Activated T-cell treated with anti-CD3 and anti-CD28 coated beads, Interleukin-2, amount 50 U/mL, for 72 hours (primary cell): ENCODE measurements around the gene CARD14. TPM values are rescaled to one million over a fixed set of nuclear protein-coding genes. Genes with fewer than 3 reads are reported as not detected.
"Not testable (repeated sequence)": the region's sequence is repeated elsewhere in the genome, so short reads cannot be mapped to it uniquely, and the experiment has no call there.

Source experiments
- ATAC-seq, 2 donors: fragments of 150-1000 bp; cut with Tn5 transposase; replicated peaks in 1 of 2; 2 replicates each; pipeline ENCODE4 v1.10.0; 2021; ENCODE audit warnings: moderate library complexity in 2 of 2, mild to moderate bottlenecking in 1 of 2
- DNase-seq, 2 donors: peaks; one replicate each; pipeline ENCODE4 v3.0.0; 2021 to 2022; ENCODE audit warnings: mixed read lengths in 1 of 2
- H3K27ac Mint-ChIP-seq: one replicate; pipeline ENCODE4 v1.8.0; 2022; ENCODE audit warnings: mild to moderate bottlenecking, moderate library complexity, mixed read lengths
- H3K27me3 Mint-ChIP-seq: one replicate; pipeline ENCODE4 v1.8.0; 2022; ENCODE audit warnings: low read depth, mixed read lengths
- H3K36me3 Mint-ChIP-seq, 2 donors: one replicate each; pipeline ENCODE4 v1.8.0; 2022; ENCODE audit warnings: mixed read lengths in 2 of 2, mild to moderate bottlenecking in 1 of 2; ENCODE audit not compliant: insufficient read depth in 2 of 2
- H3K4me1 Mint-ChIP-seq: one replicate; pipeline ENCODE4 v1.8.0; 2022; ENCODE audit warnings: low read depth, mixed read lengths
- H3K4me3 Mint-ChIP-seq, 2 donors: one replicate each; pipeline ENCODE4 v1.8.0; 2022; ENCODE audit warnings: mild to moderate bottlenecking in 2 of 2, mixed read lengths in 2 of 2, moderate library complexity in 2 of 2
- H3K9me3 Mint-ChIP-seq, 2 donors: one replicate each; pipeline ENCODE4 v1.8.0; 2022; ENCODE audit warnings: mixed read lengths in 2 of 2
- total RNA-seq, 2 donors: library from RNA; stranded (reverse); gene quantifications; one replicate each; pipeline ENCODE4 v1.2.3, GENCODE V29; 2022

CARD14 gene
- total RNA-seq, 2 donors from 2014 or later = 0.39 TPM; not detected in 1

GRCh38 chr17:80232438-80232837 is 62.6 kb downstream of the CARD14 start:
- no peaks in the 10 kb centered on the region for H3K27me3 Mint-ChIP-seq
- DNase-seq (no peak), ATAC-seq (no peak)
- no peak overlapping the region for H3K27ac Mint-ChIP-seq
- H3K4me3 Mint-ChIP-seq = no peak overlapping the region
- peaks cover 12 to 17% of the 10 kb centered on the region in 2 donors for H3K9me3 Mint-ChIP-seq
- no peaks in the 10 kb centered on the region for H3K4me1 Mint-ChIP-seq
- H3K36me3 Mint-ChIP-seq = peaks cover 18 to 36% of the 10 kb centered on the region in 2 donors

DNA sequence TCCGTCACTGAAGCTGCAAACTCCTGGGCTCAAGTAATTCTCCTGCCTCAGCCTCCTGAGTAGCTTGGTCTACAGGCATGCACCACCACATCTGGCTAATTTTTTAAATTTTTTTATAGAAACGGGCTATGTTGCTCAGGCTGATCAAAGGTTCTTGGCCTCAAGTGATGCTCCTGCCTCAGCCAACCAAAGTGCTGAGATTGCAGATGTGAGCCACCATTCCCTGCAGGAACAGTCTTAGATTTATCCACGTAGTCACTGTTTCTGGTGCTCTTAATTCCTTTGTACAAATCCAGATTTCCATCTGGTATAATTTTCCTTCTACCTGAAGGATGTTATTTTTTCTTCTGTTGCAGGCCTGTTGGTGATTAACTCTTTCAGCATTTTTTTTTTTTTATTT is 63.4 kb downstream of the CARD14 start:
- Mint-ChIP-seq H3K4me1 (no peaks in the 10 kb centered on the region), H3K36me3 (peaks cover 18 to 36% of the 10 kb centered on the region in 2 donors), H3K27me3 (no peaks in the 10 kb centered on the region), H3K9me3 (peaks cover 12 to 17% of the 10 kb centered on the region in 2 donors), H3K27ac (no peak overlapping the region), H3K4me3 (no peak overlapping the region)
- ATAC-seq = no peak
- no peak for DNase-seq

GRCh38 chr17:80236911-80237310 is 67.1 kb downstream of the CARD14 start:
- Mint-ChIP-seq H3K4me1 (no peaks in the 10 kb centered on the region), H3K27me3 (no peaks in the 10 kb centered on the region), H3K4me3 (no peak overlapping the region), H3K27ac (no peak overlapping the region), H3K36me3 (peaks cover 13 to 24% of the 10 kb centered on the region in 2 donors), H3K9me3 (peaks cover 7 to 12% of the 10 kb centered on the region in 2 donors)
- DNase-seq (no peak), ATAC-seq (no peak)

- Mint-ChIP-seq H3K4me1 (no peaks in the 10 kb centered on the region), H3K4me3 (no peak overlapping the region), H3K27me3 (no peaks in the 10 kb centered on the region), H3K9me3 (peaks cover 6 to 11% of the 10 kb centered on the region in 2 donors), H3K27ac (no peak overlapping the region), H3K36me3 (peaks cover 13 to 21% of the 10 kb centered on the region in 2 donors)
- no peak for DNase-seq
- ATAC-seq = no peak
Measured at GRCh38 chr17:80237386-80237785, 67.6 kb downstream of the CARD14 start.

GRCh38 chr17:80242505-80242904 is 72.7 kb downstream of the CARD14 start:
- Mint-ChIP-seq H3K27ac (no peak overlapping the region), H3K27me3 (no peaks in the 10 kb centered on the region), H3K36me3 (peaks cover 0 to 3% of the 10 kb centered on the region in 2 donors), H3K4me1 (no peaks in the 10 kb centered on the region), H3K4me3 (no peak overlapping the region), H3K9me3 (no peaks in the 10 kb centered on the region)
- ATAC-seq (no peak), DNase-seq (no peak)

DNA sequence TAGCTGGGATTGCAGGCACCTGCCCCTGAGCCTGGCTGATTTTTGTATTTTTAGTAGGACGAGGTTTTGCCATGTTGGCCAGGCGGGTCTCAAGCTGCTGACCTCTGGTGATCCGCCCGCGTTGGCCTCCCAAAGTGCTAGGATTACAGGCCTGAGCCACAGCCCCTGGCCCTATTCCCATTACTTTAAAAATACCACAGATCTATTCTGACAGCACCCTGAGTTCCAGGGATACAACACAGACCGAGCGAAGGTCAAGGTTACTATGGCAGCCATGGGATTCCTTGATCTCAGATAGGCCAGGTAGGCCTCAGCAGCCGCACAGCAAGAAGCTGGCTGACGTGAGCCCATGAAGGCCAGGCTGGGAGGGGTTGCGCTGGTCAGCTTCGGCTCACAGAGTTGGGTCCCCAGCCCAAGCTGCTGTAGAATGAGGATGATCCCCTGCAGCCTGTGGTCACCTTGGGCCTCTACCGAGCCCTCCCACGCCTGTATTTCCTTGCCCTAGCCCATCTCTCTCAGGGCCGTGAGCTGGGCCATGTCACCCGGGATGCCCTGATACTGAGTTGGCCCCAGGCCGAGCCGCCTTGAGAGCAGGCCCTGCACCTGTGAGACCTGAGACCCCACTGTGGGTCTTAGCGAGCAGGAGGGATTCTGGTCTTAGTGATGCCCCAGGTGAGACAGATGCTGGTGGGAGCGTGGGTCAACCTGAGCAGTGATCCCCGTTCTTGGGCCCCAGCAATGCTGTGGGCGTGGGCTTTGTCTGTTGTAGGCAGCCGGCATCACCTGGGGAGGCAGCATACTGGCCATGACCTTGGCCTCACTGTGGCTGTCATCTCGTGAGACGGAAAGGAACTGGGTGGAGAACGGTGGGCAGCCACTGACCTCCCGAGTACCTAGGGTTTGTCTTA is 74.0 kb downstream of the CARD14 start:
- Mint-ChIP-seq H3K27ac (no peak overlapping the region), H3K36me3 (peaks cover 0 to 1% of the 10 kb centered on the region in 2 donors), H3K4me1 (no peaks in the 10 kb centered on the region), H3K9me3 (no peaks in the 10 kb centered on the region), H3K4me3 (no peak overlapping the region), H3K27me3 (no peaks in the 10 kb centered on the region)
- ATAC-seq (no peak), DNase-seq (no peak)

- not testable (repeated sequence) for H3K27ac Mint-ChIP-seq, H3K9me3 Mint-ChIP-seq, H3K4me1 Mint-ChIP-seq, H3K4me3 Mint-ChIP-seq, H3K36me3 Mint-ChIP-seq, H3K27me3 Mint-ChIP-seq, ATAC-seq, DNase-seq
Measured at GRCh38 chr17:80244448-80244847, 74.6 kb downstream of the CARD14 start.

DNA sequence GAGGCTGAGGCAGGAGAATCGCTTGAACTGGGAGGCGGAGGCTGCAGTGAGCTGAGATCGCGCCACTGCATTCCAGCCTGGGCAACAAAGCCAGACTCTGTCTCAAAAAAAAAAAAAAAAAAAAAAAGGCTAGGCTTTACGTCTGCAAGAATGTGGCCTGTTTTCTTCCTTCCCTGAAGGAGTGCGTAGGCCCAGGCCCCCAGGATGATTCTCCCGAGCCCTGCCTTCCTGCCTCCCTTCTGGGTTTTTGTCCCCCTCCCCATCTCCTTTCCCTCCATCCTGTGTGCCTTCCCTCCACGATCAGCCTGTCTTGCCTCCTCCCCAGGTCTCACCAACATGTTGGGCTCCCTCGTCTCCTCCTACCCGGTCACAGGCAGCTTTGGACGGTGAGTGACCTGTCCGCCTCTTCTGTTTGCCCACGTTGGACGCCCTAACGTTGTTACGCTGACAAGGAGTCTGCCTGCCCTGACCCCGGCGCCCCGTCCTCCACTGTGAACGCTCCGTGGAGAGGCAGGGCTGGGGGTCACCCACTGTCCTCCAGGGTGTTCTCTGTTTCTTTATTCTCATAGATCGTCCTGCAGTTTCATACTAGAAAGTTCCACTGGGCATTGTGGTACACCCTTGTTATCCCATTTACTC is 75.2 kb downstream of the CARD14 start:
- Mint-ChIP-seq H3K27ac (no peak overlapping the region), H3K9me3 (no peaks in the 10 kb centered on the region), H3K4me1 (no peaks in the 10 kb centered on the region), H3K36me3 (peaks cover 0 to 1% of the 10 kb centered on the region in 2 donors), H3K4me3 (no peak overlapping the region), H3K27me3 (no peaks in the 10 kb centered on the region)
- DNase-seq (no peak), ATAC-seq (no peak)

- H3K4me1 Mint-ChIP-seq = no peaks in the 10 kb centered on the region
- H3K4me3 Mint-ChIP-seq = no peak overlapping the region
- peaks cover 0 to 1% of the 10 kb centered on the region in 2 donors for H3K36me3 Mint-ChIP-seq
- H3K27ac Mint-ChIP-seq = no peak overlapping the region
- H3K9me3 Mint-ChIP-seq = no peaks in the 10 kb centered on the region
- no peak for ATAC-seq
- DNase-seq = no peak
- H3K27me3 Mint-ChIP-seq = no peaks in the 10 kb centered on the region
Measured at GRCh38 chr17:80245566-80246265, 75.9 kb downstream of the CARD14 start.

GRCh38 chr17:80246266-80246681 is 76.4 kb downstream of the CARD14 start:
- Mint-ChIP-seq H3K4me1 (no peaks in the 10 kb centered on the region), H3K36me3 (peaks cover 0 to 1% of the 10 kb centered on the region in 2 donors), H3K27me3 (no peaks in the 10 kb centered on the region), H3K9me3 (no peaks in the 10 kb centered on the region), H3K27ac (no peak overlapping the region), H3K4me3 (no peak overlapping the region)
- no peak for DNase-seq
- no peak for ATAC-seq

DNA sequence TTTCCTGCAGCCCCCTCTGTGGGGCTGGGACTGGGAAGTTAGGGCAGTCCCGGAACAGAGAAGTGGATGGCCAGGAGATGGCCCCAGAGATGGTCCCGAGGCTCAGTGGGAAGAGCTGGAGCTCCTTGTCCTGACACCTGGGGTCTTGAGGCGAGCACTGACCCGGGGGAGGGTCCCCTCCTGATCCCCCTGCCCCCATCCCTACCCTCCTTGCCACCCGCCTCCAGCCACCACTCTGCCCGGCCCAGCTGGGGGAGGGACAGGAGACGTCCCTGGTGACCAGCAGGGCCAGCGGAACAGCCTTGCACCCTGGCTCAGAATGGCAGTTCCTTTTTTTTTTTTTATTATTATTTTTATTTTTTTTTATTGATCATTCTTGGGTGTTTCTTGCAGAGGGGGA is 76.9 kb downstream of the CARD14 start:
- H3K36me3 Mint-ChIP-seq = peaks cover 0 to 1% of the 10 kb centered on the region in 2 donors
- no peak for DNase-seq
- H3K4me3 Mint-ChIP-seq = no peak overlapping the region
- H3K27ac Mint-ChIP-seq = no peak overlapping the region
- H3K27me3 Mint-ChIP-seq = no peaks in the 10 kb centered on the region
- H3K9me3 Mint-ChIP-seq = no peaks in the 10 kb centered on the region
- no peak for ATAC-seq
- no peaks in the 10 kb centered on the region for H3K4me1 Mint-ChIP-seq

DNA sequence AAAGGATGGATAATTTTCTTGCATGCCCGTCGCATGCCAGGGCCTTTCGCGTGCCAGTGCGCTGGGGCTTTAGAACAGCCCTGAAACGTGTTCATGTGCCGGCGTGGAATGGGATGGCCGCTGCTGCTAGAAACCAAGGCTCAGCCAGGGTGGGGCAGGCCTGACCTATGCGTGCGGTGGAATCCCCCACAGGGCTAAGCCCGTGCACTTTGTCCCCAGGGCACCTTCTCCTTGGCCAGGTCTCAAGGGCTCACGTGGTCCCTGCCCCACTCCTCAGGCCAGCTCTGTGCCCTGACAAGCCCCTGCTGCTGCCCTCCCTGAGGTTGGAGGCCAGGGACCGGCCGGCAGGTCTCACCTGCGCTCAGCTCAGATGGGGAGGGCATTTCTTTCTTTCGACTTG is 77.7 kb downstream of the CARD14 start:
- Mint-ChIP-seq H3K27me3 (no peaks in the 10 kb centered on the region), H3K4me3 (no peak overlapping the region), H3K36me3 (peaks cover 0 to 1% of the 10 kb centered on the region in 2 donors), H3K27ac (no peak overlapping the region), H3K4me1 (peaks cover 4% of the 10 kb centered on the region), H3K9me3 (no peaks in the 10 kb centered on the region)
- DNase-seq (no peak), ATAC-seq (no peak)
